ENCODE results near the gene BOLA2.
"Not testable (repeated sequence)": the region's sequence is repeated elsewhere in the genome, so short reads cannot be mapped to it uniquely, and the experiment has no call there.

Gene BOLA2

GRCh38 chr16:29454269-29454668, at the start of gene BOLA2, which contains the start of gene SLX1B:
TSS of gene BOLA2 (minus strand) at chr16:29454351. CDS start at chr16:29454253, 98 bp downstream.
TSS of gene SLX1B (plus strand) at chr16:29454533.
- DNase-seq (ENCODE audit: low read depth): not testable (repeated sequence)

- DNase-seq (ENCODE audit: low read depth): not testable (repeated sequence)
These were observed 28.1 kb upstream of the BOLA2 start for GRCh38 chr16:29482276-29482675.

GRCh38 chr16:29472065-29472464, 17.9 kb upstream of the BOLA2 start:
- DNase-seq (ENCODE audit: low read depth): not testable (repeated sequence)

- DNase-seq (ENCODE audit: low read depth): not testable (repeated sequence)
These were observed 15.5 kb upstream of the BOLA2 start for GRCh38 chr16:29469660-29470059.

- DNase-seq (ENCODE audit: low read depth): not testable (repeated sequence)
These were observed 13.7 kb upstream of the BOLA2 start for GRCh38 chr16:29467654-29468366.

- not testable (repeated sequence) for DNase-seq (ENCODE audit: low read depth)
These were observed 12.8 kb upstream of the BOLA2 start for GRCh38 chr16:29466904-29467303.

- not testable (repeated sequence) for DNase-seq (ENCODE audit: low read depth)
These were observed 12.1 kb upstream of the BOLA2 start for GRCh38 chr16:29465985-29466824.

GRCh38 chr16:29460647-29461030, 6.5 kb upstream of the BOLA2 start:
- not testable (repeated sequence) for DNase-seq (ENCODE audit: low read depth)

- DNase-seq (ENCODE audit: low read depth): not testable (repeated sequence)
These were observed 5.8 kb upstream of the BOLA2 start, which contains the start of gene SULT1A4 for GRCh38 chr16:29459706-29460646. TSS of gene SULT1A4 (plus strand) at chr16:29459913. CDS start at chr16:29461386, 1,473 bp downstream.

GRCh38 chr16:29457660-29458059, 3.5 kb upstream of the BOLA2 start:
- DNase-seq (ENCODE audit: low read depth): not testable (repeated sequence)

- not testable (repeated sequence) for DNase-seq (ENCODE audit: low read depth)
These were observed 677 bp upstream of the BOLA2 start for GRCh38 chr16:29454828-29455227.

GRCh38 chr16:29453754-29454153, 397 bp downstream of the BOLA2 start:
- DNase-seq (ENCODE audit: low read depth): not testable (repeated sequence)

- not testable (repeated sequence) for DNase-seq (ENCODE audit: low read depth)
These were observed 28.8 kb downstream of the BOLA2 start for GRCh38 chr16:29425390-29425789.

GRCh38 chr16:29423587-29423986, 30.6 kb downstream of the BOLA2 start:
- DNase-seq (ENCODE audit: low read depth): not testable (repeated sequence)

GRCh38 chr16:29405249-29405648, 48.9 kb downstream of the BOLA2 start:
- peak; percentile 8 for DNase-seq (ENCODE audit: low read depth)
